PFSK-1 (cell line): ENCODE data around the gene PPP1R9A.

Experiments
- FOXP2 ChIP-seq: optimal IDR thresholded peaks from 2 replicates; pipeline ENCODE3; 2011; ENCODE audit warnings: borderline replicate concordance, control low read depth, inconsistent platforms; ENCODE audit not compliant: insufficient read depth; ENCODE audit errors: extremely low read length, extremely low read depth
- POLR2AphosphoS5 ChIP-seq: IDR thresholded peaks from 2 replicates; pipeline ENCODE4 v1.6.1; 2012; ENCODE audit warnings: low read depth, mild to moderate bottlenecking, control low read depth, low read length, moderate library complexity
- SIN3A ChIP-seq: IDR thresholded peaks from 2 replicates; pipeline ENCODE4 v1.6.1; 2012; ENCODE audit warnings: mild to moderate bottlenecking, low read length, moderate library complexity, borderline replicate concordance; ENCODE audit not compliant: insufficient read depth
- TAF1 ChIP-seq: IDR thresholded peaks from 2 replicates; pipeline ENCODE4 v1.6.1; 2012; ENCODE audit warnings: low read length, control low read depth, borderline replicate concordance; ENCODE audit not compliant: insufficient read depth
- TF ChIP-seq, protein P1 (sequence below), 2 experiments: IDR thresholded peaks; 2 replicates each; pipeline versions ENCODE4 v1.6.1 to v1.8.0; 2011 to 2012; ENCODE audit warnings: low read depth in 2 of 2, low read length in 2 of 2, control low read depth in 1 of 2, inconsistent platforms in 1 of 2, mild to moderate bottlenecking in 1 of 2, moderate library complexity in 1 of 2; ENCODE audit not compliant: insufficient read depth in 1 of 2

PPP1R9A gene

GRCh38 chr7:95097291-95097690, 189.9 kb downstream of the PPP1R9A start:
- TF ChIP-seq POLR2AphosphoS5 (no peak), TAF1 (no peak), SIN3A (no peak), FOXP2 (no peak)
- TF ChIP-seq, protein P1, sequence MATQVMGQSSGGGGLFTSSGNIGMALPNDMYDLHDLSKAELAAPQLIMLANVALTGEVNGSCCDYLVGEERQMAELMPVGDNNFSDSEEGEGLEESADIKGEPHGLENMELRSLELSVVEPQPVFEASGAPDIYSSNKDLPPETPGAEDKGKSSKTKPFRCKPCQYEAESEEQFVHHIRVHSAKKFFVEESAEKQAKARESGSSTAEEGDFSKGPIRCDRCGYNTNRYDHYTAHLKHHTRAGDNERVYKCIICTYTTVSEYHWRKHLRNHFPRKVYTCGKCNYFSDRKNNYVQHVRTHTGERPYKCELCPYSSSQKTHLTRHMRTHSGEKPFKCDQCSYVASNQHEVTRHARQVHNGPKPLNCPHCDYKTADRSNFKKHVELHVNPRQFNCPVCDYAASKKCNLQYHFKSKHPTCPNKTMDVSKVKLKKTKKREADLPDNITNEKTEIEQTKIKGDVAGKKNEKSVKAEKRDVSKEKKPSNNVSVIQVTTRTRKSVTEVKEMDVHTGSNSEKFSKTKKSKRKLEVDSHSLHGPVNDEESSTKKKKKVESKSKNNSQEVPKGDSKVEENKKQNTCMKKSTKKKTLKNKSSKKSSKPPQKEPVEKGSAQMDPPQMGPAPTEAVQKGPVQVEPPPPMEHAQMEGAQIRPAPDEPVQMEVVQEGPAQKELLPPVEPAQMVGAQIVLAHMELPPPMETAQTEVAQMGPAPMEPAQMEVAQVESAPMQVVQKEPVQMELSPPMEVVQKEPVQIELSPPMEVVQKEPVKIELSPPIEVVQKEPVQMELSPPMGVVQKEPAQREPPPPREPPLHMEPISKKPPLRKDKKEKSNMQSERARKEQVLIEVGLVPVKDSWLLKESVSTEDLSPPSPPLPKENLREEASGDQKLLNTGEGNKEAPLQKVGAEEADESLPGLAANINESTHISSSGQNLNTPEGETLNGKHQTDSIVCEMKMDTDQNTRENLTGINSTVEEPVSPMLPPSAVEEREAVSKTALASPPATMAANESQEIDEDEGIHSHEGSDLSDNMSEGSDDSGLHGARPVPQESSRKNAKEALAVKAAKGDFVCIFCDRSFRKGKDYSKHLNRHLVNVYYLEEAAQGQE (IDR thresholded peaks at IDR 0.05; ENCODE audit: insufficient read depth in 1 of 2, low read depth in 2 of 2, low read length in 2 of 2): no peak

GRCh38 chr7:95097851-95098250, 190.5 kb downstream of the PPP1R9A start:
- TF ChIP-seq SIN3A (no peak), FOXP2 (no peak), TAF1 (no peak), POLR2AphosphoS5 (no peak)
- TF ChIP-seq, protein P1 (IDR thresholded peaks at IDR 0.05; ENCODE audit: insufficient read depth in 1 of 2, low read depth in 2 of 2, low read length in 2 of 2): no peak

DNA sequence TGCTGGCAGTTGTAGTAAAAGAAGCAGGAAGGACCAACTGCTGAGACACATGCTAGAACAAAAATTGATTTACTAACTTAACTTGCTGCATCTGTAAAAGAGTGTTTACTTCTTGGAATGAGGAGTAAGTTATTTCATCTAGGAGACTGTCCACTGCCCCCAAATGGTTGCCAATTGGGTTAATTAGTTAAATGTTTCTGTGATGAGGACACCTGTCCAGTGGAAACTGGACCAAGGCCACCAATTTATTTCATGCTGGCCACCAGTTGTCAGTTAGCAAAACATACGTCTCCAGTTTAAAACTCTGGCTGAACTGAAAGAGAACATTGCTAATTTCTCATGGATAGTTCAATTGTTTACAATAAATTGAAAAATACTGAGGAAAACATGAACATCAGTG, 191.7 kb downstream of the PPP1R9A start:
- no peak for TF ChIP-seq TAF1
- TF ChIP-seq, protein P1 (IDR thresholded peaks at IDR 0.05; ENCODE audit: insufficient read depth in 1 of 2, low read depth in 2 of 2, low read length in 2 of 2): no peak
- TF ChIP-seq SIN3A: no peak
- no peak for TF ChIP-seq FOXP2

DNA sequence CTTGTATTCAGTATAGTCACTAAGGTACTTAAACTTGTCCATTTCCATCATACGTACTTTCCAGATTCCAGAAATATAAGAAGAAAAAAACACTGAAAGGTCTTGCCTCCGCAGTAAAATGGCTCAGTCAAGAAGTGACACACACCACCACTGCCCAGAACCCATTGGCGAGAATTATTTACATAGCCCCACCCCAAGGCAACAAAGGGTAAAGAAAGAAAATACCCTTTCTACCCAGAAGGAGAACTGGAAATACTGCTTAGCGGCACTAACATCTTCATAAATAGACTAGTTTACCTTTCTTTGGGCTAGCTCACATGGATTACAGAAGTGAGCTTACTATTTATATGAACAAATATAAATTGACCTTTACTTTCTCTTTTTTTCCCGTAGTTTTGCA, 194.0 kb downstream of the PPP1R9A start:
- no peak for TF ChIP-seq POLR2AphosphoS5
- TF ChIP-seq TAF1: no peak

DNA sequence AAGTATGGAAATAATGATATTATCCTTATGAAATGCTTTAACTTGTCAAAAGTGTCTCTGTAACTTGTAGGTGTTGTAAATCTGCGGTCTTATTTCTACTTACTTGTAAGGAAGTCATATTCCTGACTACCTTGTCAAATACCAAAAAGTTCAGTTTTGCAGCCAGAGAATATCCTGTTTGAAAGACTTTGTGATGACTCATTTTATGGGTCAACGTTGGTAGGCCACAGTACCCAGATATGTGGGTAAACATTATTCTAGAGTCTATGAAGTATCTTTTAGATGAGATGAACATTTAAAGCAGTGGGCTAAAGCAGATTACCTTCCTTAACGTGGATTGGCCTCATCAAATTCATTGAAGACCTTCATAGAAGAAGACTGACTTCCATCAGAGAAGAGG, 195.3 kb downstream of the PPP1R9A start:
- TF ChIP-seq TAF1: no peak
- no peak for TF ChIP-seq POLR2AphosphoS5
- TF ChIP-seq, protein P1 (IDR thresholded peaks at IDR 0.05; ENCODE audit: insufficient read depth in 1 of 2, low read depth in 2 of 2, low read length in 2 of 2): no peak
